HEK293 (cell line): ENCODE measurements around the gene NPC2.

Experiments
- CTCF ChIP-seq: fragments of 450-650 bp; formaldehyde crosslinking; IDR thresholded peaks from 2 replicates; pipeline ENCODE4 v1.5.1; 2016; ENCODE audit warnings: missing biosample characterization, missing genetic modification characterization
- MEIS1 ChIP-seq: sonication (generic); formaldehyde crosslinking; IDR thresholded peaks from 2 replicates; pipeline ENCODE4 v1.8.1; 2022; ENCODE audit warnings: missing genetic modification reagents, mild to moderate bottlenecking, borderline replicate concordance
- ZNF639 ChIP-seq: fragments of 450-650 bp; formaldehyde crosslinking; IDR thresholded peaks from 2 replicates; pipeline ENCODE4 v1.5.1; 2016; ENCODE audit warnings: missing biosample characterization, missing genetic modification characterization
- ZNF777 ChIP-seq: fragments of 450-650 bp; formaldehyde crosslinking; IDR thresholded peaks from 2 replicates; pipeline ENCODE4 v1.5.1; 2017; ENCODE audit warnings: missing biosample characterization, missing genetic modification characterization, borderline replicate concordance
- ZNF791 ChIP-seq: fragments of 450-650 bp; formaldehyde crosslinking; IDR thresholded peaks from 2 replicates; pipeline ENCODE4 v1.5.1; 2016; ENCODE audit warnings: missing biosample characterization, missing genetic modification characterization

- TF ChIP-seq ZNF791 (tag by site-specific recombination) = no peak
- TF ChIP-seq CTCF (tag by site-specific recombination) = no peak
- TF ChIP-seq ZNF639 (tag by site-specific recombination) = no peak
- TF ChIP-seq ZNF777 (tag by site-specific recombination) = no peak
- TF ChIP-seq MEIS1 = no peak
Observed at GRCh38 chr14:74442757-74443156, 50.3 kb downstream of the NPC2 start.
